Activated CD8-positive, alpha-beta memory T cell treated with anti-CD3 and anti-CD28 coated beads, Interleukin-2, amount 10 ng/mL, durations not matched to agents 7 days and 5 days (primary cell): ENCODE data around the gene HNRNPA3. TPM values are rescaled to one million over a fixed set of nuclear protein-coding genes. Genes with fewer than 3 reads are reported as not detected.
"Not testable (repeated sequence)": the region's sequence is repeated elsewhere in the genome, so short reads cannot be mapped to it uniquely, and the experiment has no call there.

Source experiments
- ATAC-seq: fragments of 150-1000 bp; cut with Tn5 transposase; one replicate; pipeline ENCODE4 v1.10.0; 2021; ENCODE audit warnings: moderate library complexity
- CTCF ChIA-PET: fragments of 350-600 bp; sonication (Branson Sonifier 250); formaldehyde crosslinking; loops from one replicate; lab custom pipeline; 2021; ENCODE audit warnings: antibody characterized with exemption; lab: Charles Lee
- DNase-seq: peaks from one replicate; pipeline ENCODE4 v3.0.0-alpha.2; 2020
- H3K27ac Mint-ChIP-seq: one replicate; pipeline ENCODE4 v1.8.0; 2021; ENCODE audit warnings: mild to moderate bottlenecking, mixed read lengths
- H3K27me3 Mint-ChIP-seq: one replicate; pipeline ENCODE4 v1.8.0; 2021; ENCODE audit warnings: mixed read lengths
- H3K36me3 Mint-ChIP-seq: one replicate; pipeline ENCODE4 v1.8.0; 2021; ENCODE audit warnings: mild to moderate bottlenecking, mixed read lengths
- H3K4me1 Mint-ChIP-seq: one replicate; pipeline ENCODE4 v1.8.0; 2021; ENCODE audit warnings: mixed read lengths
- H3K4me3 Mint-ChIP-seq: one replicate; pipeline ENCODE4 v1.8.0; 2021; ENCODE audit warnings: mild to moderate bottlenecking, moderate library complexity, mixed read lengths
- H3K9me3 Mint-ChIP-seq: one replicate; pipeline ENCODE4 v1.8.0; 2022; ENCODE audit warnings: low read depth, mixed read lengths
- total RNA-seq, 2 experiments: library from RNA; stranded (reverse); gene quantifications; one replicate each; pipeline ENCODE4 v1.2.3, GENCODE V29; 2021

Gene HNRNPA3
- total RNA-seq, 2 experiments from 2014 or later, result 298 to 320 TPM

GRCh38 chr2:177243476-177243875, 30.9 kb downstream of the HNRNPA3 start:
- no peak overlapping the region for H3K4me3 Mint-ChIP-seq
- peak overlapping the region; percentile 13 for H3K27ac Mint-ChIP-seq
- CTCF ChIA-PET, result interaction anchor here (1.9 kb wide), 1 partner anchor 20 kb away, joined by 8 read pairs; no protein-coding TSS in a partner anchor
- H3K9me3 Mint-ChIP-seq, result no peaks in the 10 kb centered on the region
- peaks cover 23% of the 10 kb centered on the region for H3K36me3 Mint-ChIP-seq
- H3K27me3 Mint-ChIP-seq, result no peaks in the 10 kb centered on the region
- no peak for ATAC-seq
- H3K4me1 Mint-ChIP-seq, result peaks cover 65% of the 10 kb centered on the region
- DNase-seq, result no peak

GRCh38 chr2:177244244-177244771, 31.7 kb downstream of the HNRNPA3 start:
- CTCF ChIA-PET, result interaction anchor here (1.5 to 1.9 kb wide), 2 partner anchors 10 to 19 kb away, joined by 3 to 8 read pairs; no protein-coding TSS in a partner anchor
- ATAC-seq (no peak), DNase-seq (no peak)
- Mint-ChIP-seq H3K36me3 (peaks cover 28% of the 10 kb centered on the region), H3K4me1 (peaks cover 64% of the 10 kb centered on the region), H3K9me3 (no peaks in the 10 kb centered on the region), H3K4me3 (no peak overlapping the region), H3K27me3 (no peaks in the 10 kb centered on the region), H3K27ac (no peak overlapping the region)

GRCh38 chr2:177245010-177245422, 32.4 kb downstream of the HNRNPA3 start:
- Mint-ChIP-seq H3K27ac (peak overlapping the region; percentile 34), H3K4me1 (peaks cover 62% of the 10 kb centered on the region), H3K36me3 (peaks cover 26% of the 10 kb centered on the region), H3K9me3 (no peaks in the 10 kb centered on the region), H3K4me3 (no peak overlapping the region), H3K27me3 (no peaks in the 10 kb centered on the region)
- CTCF ChIA-PET, result interaction anchor here (1.5 kb wide), 1 partner anchor 11 kb away, joined by 3 read pairs; no protein-coding TSS in a partner anchor
- DNase-seq (no peak), ATAC-seq (no peak)

- Mint-ChIP-seq H3K4me1 (peaks cover 62% of the 10 kb centered on the region), H3K36me3 (peaks cover 25% of the 10 kb centered on the region), H3K4me3 (no peak overlapping the region), H3K27ac (peak overlapping the region; percentile 41), H3K9me3 (no peaks in the 10 kb centered on the region), H3K27me3 (no peaks in the 10 kb centered on the region)
- no peak for ATAC-seq
- CTCF ChIA-PET, result interaction anchor here (1.5 kb wide), 1 partner anchor 12 kb away, joined by 3 read pairs; no protein-coding TSS in a partner anchor
- DNase-seq, result no peak
These were observed 33.4 kb downstream of the HNRNPA3 start for GRCh38 chr2:177246000-177246399.

- H3K4me3 Mint-ChIP-seq, H3K9me3 Mint-ChIP-seq, ATAC-seq, DNase-seq, H3K27me3 Mint-ChIP-seq, CTCF ChIA-PET: not testable (repeated sequence)
- H3K4me1 Mint-ChIP-seq, result peaks cover 62% of the 10 kb centered on the region
- H3K27ac Mint-ChIP-seq, result peak overlapping the region; percentile 41
- peaks cover 31% of the 10 kb centered on the region for H3K36me3 Mint-ChIP-seq
These were observed 34.0 kb downstream of the HNRNPA3 start for GRCh38 chr2:177246523-177247030.

GRCh38 chr2:177247693-177248262, 35.2 kb downstream of the HNRNPA3 start:
- Mint-ChIP-seq H3K27me3 (no peaks in the 10 kb centered on the region), H3K4me3 (no peak overlapping the region), H3K27ac (no peak overlapping the region), H3K4me1 (peaks cover 59% of the 10 kb centered on the region), H3K36me3 (peaks cover 31% of the 10 kb centered on the region), H3K9me3 (no peaks in the 10 kb centered on the region)
- no peak for ATAC-seq
- CTCF ChIA-PET, result interaction anchor here (0.8 kb wide), 1 partner anchor 17 kb away, joined by 3 read pairs; the partner anchor contains the start of gene NFE2L2
- no peak for DNase-seq

GRCh38 chr2:177249038-177249437, 36.4 kb downstream of the HNRNPA3 start:
- ATAC-seq (no peak), DNase-seq (no peak)
- Mint-ChIP-seq H3K36me3 (peaks cover 31% of the 10 kb centered on the region), H3K9me3 (no peaks in the 10 kb centered on the region), H3K27me3 (no peaks in the 10 kb centered on the region), H3K4me3 (no peak overlapping the region), H3K4me1 (peaks cover 62% of the 10 kb centered on the region), H3K27ac (no peak overlapping the region)
- CTCF ChIA-PET, result interaction anchor here (0.9 kb wide), 1 partner anchor 15 kb away, joined by 4 read pairs; no protein-coding TSS in a partner anchor

- Mint-ChIP-seq H3K4me1 (peaks cover 63% of the 10 kb centered on the region), H3K9me3 (no peaks in the 10 kb centered on the region), H3K27ac (no peak overlapping the region), H3K4me3 (no peak overlapping the region), H3K27me3 (no peaks in the 10 kb centered on the region), H3K36me3 (peaks cover 30% of the 10 kb centered on the region)
- ATAC-seq, result no peak
- CTCF ChIA-PET, result interaction anchor here (1.1 to 1.6 kb wide), 3 partner anchors 13 to 86 kb away, joined by 3 to 5 read pairs (median 4); no protein-coding TSS in a partner anchor
- DNase-seq, result no peak
These were observed 37.9 kb downstream of the HNRNPA3 start for GRCh38 chr2:177250461-177250860.

- ATAC-seq (no peak), DNase-seq (no peak)
- Mint-ChIP-seq H3K27ac (peak overlapping the region; percentile 85), H3K4me1 (peaks cover 65% of the 10 kb centered on the region), H3K27me3 (no peaks in the 10 kb centered on the region), H3K9me3 (no peaks in the 10 kb centered on the region), H3K36me3 (peaks cover 32% of the 10 kb centered on the region), H3K4me3 (no peak overlapping the region)
- CTCF ChIA-PET, result interaction anchor here (0.7 to 1.6 kb wide), 3 partner anchors 13 to 45 kb away, joined by 3 to 5 read pairs (median 3); no protein-coding TSS in a partner anchor
These were observed 38.6 kb downstream of the HNRNPA3 start for GRCh38 chr2:177251165-177251542.

- no peak overlapping the region for H3K4me3 Mint-ChIP-seq
- H3K36me3 Mint-ChIP-seq, result peaks cover 43% of the 10 kb centered on the region
- no peak for ATAC-seq
- H3K27me3 Mint-ChIP-seq, result no peaks in the 10 kb centered on the region
- no peak for DNase-seq
- CTCF ChIA-PET, result interaction anchor here (1.0 to 4.3 kb wide), 6 partner anchors 10 to 104 kb away, joined by 3 to 27 read pairs (median 4); no protein-coding TSS in a partner anchor
- H3K27ac Mint-ChIP-seq, result peak overlapping the region; percentile 85
- no peaks in the 10 kb centered on the region for H3K9me3 Mint-ChIP-seq
- H3K4me1 Mint-ChIP-seq, result peaks cover 78% of the 10 kb centered on the region
These were observed 40.4 kb downstream of the HNRNPA3 start for GRCh38 chr2:177252808-177253531.

GRCh38 chr2:177253704-177254103, 41.1 kb downstream of the HNRNPA3 start:
- no peak for DNase-seq
- ATAC-seq, result no peak
- Mint-ChIP-seq H3K4me3 (no peak overlapping the region), H3K27me3 (no peaks in the 10 kb centered on the region), H3K36me3 (peaks cover 48% of the 10 kb centered on the region), H3K27ac (no peak overlapping the region), H3K4me1 (peaks cover 82% of the 10 kb centered on the region), H3K9me3 (no peaks in the 10 kb centered on the region)
- CTCF ChIA-PET, result interaction anchor here (1.3 to 4.3 kb wide), 4 partner anchors 9 to 89 kb away, joined by 3 to 27 read pairs (median 9); partner anchors contain the start of gene NFE2L2

- Mint-ChIP-seq H3K4me3 (no peak overlapping the region), H3K27ac (no peak overlapping the region), H3K36me3 (peaks cover 55% of the 10 kb centered on the region), H3K27me3 (no peaks in the 10 kb centered on the region), H3K4me1 (peaks cover 86% of the 10 kb centered on the region), H3K9me3 (no peaks in the 10 kb centered on the region)
- no peak for ATAC-seq
- CTCF ChIA-PET, result interaction anchor here (1.4 to 4.3 kb wide), 4 partner anchors 9 to 90 kb away, joined by 6 to 27 read pairs (median 10); partner anchors contain the start of gene NFE2L2
- no peak for DNase-seq
These were observed 42.0 kb downstream of the HNRNPA3 start for GRCh38 chr2:177254433-177255226.
